GM12872 (cell line): ENCODE measurements around the gene PPBP.

Source experiments
- TF ChIP-seq, protein P1 (sequence below): IDR thresholded peaks from 3 replicates; pipeline ENCODE4 v1.5.1; 2011; ENCODE audit warnings: low read depth, mild to moderate bottlenecking, low read length, moderate library complexity; ENCODE audit not compliant: insufficient read depth

PPBP gene

DNA sequence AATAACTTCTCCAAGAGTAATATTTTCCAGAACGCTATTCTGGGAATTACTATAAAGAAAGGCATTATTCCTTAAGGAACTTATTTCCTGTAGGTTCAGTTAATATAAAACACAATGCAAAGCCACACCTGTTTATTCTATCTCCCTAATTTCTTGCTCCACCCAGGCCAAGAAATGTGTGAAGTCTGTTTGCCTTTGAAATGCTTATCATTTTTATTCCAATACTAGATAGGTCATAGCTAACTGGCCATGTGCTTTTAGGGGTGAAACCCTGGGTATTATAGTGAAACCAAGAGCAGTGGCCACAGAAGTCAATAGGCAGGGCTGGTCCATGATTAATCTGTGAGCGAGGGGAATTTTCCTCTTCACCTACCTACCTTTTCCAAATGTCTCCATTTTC is 35.7 kb upstream of the PPBP start:
- TF ChIP-seq, protein P1, sequence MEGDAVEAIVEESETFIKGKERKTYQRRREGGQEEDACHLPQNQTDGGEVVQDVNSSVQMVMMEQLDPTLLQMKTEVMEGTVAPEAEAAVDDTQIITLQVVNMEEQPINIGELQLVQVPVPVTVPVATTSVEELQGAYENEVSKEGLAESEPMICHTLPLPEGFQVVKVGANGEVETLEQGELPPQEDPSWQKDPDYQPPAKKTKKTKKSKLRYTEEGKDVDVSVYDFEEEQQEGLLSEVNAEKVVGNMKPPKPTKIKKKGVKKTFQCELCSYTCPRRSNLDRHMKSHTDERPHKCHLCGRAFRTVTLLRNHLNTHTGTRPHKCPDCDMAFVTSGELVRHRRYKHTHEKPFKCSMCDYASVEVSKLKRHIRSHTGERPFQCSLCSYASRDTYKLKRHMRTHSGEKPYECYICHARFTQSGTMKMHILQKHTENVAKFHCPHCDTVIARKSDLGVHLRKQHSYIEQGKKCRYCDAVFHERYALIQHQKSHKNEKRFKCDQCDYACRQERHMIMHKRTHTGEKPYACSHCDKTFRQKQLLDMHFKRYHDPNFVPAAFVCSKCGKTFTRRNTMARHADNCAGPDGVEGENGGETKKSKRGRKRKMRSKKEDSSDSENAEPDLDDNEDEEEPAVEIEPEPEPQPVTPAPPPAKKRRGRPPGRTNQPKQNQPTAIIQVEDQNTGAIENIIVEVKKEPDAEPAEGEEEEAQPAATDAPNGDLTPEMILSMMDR: no peak

DNA sequence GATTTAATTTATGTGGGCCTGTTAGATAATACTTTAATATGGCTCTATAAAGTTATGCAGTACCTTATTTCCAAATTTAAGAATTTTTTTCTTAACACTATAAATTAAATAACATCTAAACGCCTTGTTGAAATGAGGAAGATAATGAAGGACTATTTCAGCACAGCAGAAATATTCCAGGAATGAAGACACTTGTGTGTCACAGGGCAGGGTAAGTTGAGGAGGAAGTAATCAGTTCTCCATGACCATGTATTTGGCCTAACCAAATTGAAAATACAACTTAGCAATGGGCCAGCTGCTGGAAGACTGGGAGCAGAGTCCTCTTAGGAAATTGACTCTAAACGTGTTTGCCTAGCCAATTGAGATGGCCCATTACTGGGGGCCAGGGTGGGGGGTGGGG is 33.6 kb upstream of the PPBP start:
- TF ChIP-seq, protein P1: no peak

DNA sequence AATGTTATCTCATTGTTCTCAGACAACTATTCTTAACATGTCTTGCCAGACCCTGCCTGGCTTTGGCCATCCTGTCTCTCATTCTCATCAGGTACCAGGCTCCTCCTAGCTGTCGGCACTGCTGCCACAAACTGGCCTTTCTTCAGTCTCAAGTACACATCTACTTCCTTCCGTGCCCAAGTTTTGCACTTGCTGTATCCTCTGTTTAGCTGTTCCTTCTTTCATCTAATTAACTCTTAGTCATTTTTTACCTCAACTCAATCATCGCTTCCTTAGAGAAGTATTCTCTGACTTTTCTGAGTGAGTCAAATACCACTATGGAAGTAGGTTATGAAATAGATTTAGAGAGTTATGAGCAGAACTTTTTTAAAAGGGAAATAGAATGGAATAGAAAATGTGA is 30.8 kb upstream of the PPBP start:
- TF ChIP-seq, protein P1: no peak

DNA sequence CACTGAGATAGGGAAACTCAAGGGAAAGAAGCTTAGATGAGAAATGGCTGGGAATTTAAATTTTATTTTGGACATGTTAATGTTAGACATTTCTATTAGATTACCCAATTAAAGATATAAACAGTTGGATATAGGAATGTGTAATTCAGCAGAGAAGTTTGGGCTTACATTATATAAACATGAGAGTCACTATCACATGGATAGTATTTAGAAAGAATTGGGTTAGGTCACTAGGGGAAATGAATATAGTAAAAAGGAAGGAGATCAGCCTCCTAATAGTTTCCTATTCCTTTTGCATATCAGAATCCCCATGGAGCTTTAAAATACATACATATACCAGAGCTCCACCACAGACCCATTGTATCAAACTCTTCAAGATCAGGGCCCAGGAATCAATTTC is 30.1 kb upstream of the PPBP start:
- TF ChIP-seq, protein P1: no peak

DNA sequence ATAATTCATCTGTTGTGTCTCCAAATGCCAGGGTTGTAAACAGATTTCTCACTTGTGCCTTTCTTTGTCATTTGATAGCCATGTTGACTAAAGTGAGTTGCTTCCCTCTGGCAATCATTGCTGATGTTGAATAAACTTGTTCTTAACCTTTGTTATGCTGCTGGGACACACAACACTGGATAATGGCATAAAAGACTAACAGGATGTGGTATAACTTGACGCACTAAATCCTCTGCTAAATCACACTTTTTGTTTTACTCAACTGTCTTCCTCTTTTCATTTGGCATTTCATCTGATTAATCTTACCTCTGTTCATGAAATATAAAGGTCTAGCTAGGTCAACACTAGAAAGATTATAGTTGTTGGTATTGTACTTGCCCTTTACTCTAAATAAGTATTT is 28.1 kb upstream of the PPBP start:
- TF ChIP-seq, protein P1: no peak

DNA sequence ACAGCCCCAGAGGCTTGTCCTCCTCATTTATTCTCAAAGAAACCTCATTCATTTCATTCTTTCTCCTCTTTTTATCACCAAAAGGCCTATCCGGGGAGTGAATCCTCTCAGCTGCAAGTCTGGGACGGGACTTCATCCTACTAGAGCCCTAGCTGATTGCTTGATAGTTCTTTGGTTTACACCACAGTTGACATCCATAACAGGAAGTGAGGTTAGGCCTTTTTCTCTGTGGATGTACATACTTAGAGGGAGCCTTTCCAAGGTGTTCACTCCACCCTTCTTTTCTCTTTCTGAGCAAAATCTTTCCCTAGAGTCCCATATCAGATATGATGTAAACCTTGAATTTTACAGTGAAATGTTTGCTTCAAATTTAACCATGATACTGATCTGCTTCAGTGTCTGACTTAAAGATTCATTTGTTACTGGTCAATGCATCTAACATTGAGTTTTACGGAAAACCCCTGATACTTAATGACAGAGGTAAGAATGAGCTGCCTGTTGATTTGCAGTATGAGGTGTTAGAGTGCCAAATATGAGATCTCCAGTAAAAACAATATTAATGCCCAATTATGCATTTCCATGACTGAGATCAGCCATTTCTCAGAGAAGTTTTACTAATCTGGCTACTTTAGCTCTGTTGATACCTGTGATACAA is 27.3 kb upstream of the PPBP start:
- TF ChIP-seq, protein P1: no peak

DNA sequence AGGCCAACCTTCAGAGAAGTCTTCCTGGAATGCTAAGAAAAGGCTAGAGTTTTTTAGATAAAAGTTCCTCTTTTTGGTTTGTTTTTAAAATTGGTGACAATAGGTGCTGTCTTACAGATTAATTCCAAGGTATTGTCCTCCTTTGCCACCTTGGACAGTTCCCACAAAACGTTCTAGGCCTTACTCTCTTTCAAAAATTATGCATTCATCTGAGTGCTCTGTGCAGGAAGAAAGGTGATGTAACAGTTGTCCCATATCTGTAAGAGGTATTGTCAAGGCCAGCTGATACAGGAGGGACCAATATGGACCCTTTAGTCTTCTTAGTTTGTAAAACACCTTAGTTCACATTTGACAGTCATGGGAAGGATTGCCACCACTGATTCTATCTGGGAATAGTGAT is 26.3 kb upstream of the PPBP start:
- TF ChIP-seq, protein P1: no peak
